ENCODE data around the gene DLK2.
A peak's percentile ranks its signal among the peaks of the same experiment; 100 is the strongest.
"Not testable (repeated sequence)": the region's sequence is repeated elsewhere in the genome, so short reads cannot be mapped to it uniquely, and the experiment has no call there.

Gene DLK2

GRCh38 chr6:43461936-43462335 lies 6.6 kb upstream of the DLK2 start:
- no peak for DNase-seq (ENCODE audit: low read depth)
- no peak overlapping the region for H3K4me3 ChIP-seq (ENCODE audit: low read length)
- no peak for TF ChIP-seq CTCF (IDR thresholded peaks at IDR 0.05; ENCODE audit: insufficient read depth, low read depth, low read length, missing control alignments)

DNA sequence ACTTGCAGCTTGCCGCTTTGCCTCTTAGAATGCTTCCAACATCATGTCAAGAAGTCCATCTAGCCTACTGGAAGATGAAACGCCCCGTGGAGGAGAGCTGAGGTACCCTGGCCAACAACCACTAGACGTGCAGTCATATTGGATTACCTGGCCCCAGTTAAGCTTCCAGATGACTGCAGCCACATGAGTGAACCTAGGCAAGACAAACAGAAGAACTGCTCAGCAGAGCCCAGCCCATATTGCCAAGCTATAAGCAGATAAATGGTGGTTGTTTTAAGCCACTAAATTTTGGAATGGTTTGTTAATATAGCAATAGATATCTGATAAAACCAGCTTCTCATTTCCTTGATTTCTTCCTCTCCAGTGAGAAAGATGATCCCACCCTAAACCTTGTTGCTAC lies 4.7 kb upstream of the DLK2 start:
- no peak for DNase-seq (ENCODE audit: low read depth)
- no peak overlapping the region for H3K4me3 ChIP-seq (ENCODE audit: low read length)
- TF ChIP-seq CTCF (IDR thresholded peaks at IDR 0.05; ENCODE audit: insufficient read depth, low read depth, low read length, missing control alignments): no peak

DNA sequence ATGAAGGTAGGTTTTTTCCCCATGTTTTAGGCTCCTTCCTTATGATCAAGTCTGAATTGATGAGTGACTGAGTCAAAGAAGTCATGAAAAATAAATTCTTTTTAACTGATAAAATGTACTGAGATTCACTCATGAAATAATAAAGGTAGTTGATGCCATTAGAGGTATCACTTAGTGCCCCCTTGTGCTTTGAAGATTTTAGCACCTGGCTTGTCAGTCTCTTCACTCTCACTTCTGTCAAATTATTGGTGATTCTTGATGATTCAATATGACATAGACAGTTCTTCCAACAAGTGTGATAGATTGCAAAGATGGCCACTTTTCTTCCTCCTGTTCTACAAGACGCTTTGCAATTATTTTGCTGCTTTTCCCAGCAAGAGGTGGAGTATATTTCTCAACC lies 4.2 kb upstream of the DLK2 start:
- H3K4me3 ChIP-seq (ENCODE audit: low read length): no peak overlapping the region
- TF ChIP-seq CTCF (IDR thresholded peaks at IDR 0.05; ENCODE audit: insufficient read depth, low read depth, low read length, missing control alignments): no peak
- DNase-seq (ENCODE audit: low read depth): no peak

- not testable (repeated sequence) for DNase-seq (ENCODE audit: low read depth); H3K4me3 ChIP-seq (ENCODE audit: low read length)
Observed at GRCh38 chr6:43458154-43458553, 2.8 kb upstream of the DLK2 start.

GRCh38 chr6:43457643-43458042 lies 2.3 kb upstream of the DLK2 start:
- no peak overlapping the region for H3K4me3 ChIP-seq (ENCODE audit: low read length)
- TF ChIP-seq CTCF (IDR thresholded peaks at IDR 0.05; ENCODE audit: insufficient read depth, low read depth, low read length, missing control alignments): no peak
- no peak for DNase-seq (ENCODE audit: low read depth)

GRCh38 chr6:43454696-43455530 lies 435 bp downstream of the DLK2 start:
- no peak for TF ChIP-seq CTCF (IDR thresholded peaks at IDR 0.05; ENCODE audit: insufficient read depth, low read depth, low read length, missing control alignments)
- peak overlapping the region; percentile 60 for H3K4me3 ChIP-seq (ENCODE audit: low read length)

DNA sequence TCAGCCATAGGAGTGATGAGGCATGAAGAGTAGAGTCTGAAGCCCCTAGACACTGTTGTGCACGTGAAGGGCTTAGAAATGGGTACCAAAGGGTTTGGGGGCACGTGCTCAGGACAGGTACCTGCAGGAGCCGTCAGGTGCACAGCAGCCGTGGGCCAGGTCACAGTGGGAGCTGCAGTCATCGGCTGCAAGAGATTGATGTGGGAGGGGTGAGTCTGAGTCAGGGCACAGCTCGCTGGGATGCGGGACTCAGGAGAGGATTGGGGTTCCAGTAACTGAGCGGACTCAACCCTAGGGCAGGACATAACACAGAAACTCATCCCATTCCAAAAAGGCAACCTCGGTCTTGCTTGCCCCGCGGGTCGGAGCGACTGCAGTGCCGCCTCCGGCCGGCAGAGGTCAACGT lies 1.1 kb downstream of the DLK2 start:
- H3K4me3 ChIP-seq (ENCODE audit: low read length): peak overlapping the region; percentile 60
- peak; percentile 79 for DNase-seq (ENCODE audit: low read depth)
- peak; percentile 73 for TF ChIP-seq CTCF (IDR thresholded peaks at IDR 0.05; ENCODE audit: insufficient read depth, low read depth, low read length, missing control alignments)

More at GRCh38 chr6:43454696-43455530, 435 bp downstream of the DLK2 start:
- DNase-seq (ENCODE audit: low read depth): peak; percentile 8

Data from epithelial cell of esophagus (primary cell).